Retinal pigment epithelial cell (primary cell): Measurements from ENCODE around the gene LBR.

Experiments
- DNase-seq: peaks from one replicate; pipeline ENCODE4 v3.0.0-alpha.2; 2010; ENCODE audit warnings: low read depth
- H3K4me3 ChIP-seq: 2 replicates; pipeline ENCODE4 v1.5.1; 2011; ENCODE audit warnings: mild to moderate bottlenecking, low read length, control low read depth, moderate library complexity
- CTCF ChIP-seq: conservative IDR thresholded peaks from 2 replicates; pipeline ENCODE4 v1.5.1; 2011; ENCODE audit warnings: low read depth, low read length, control low read depth, inconsistent platforms

The LBR gene

GRCh38 chr1:225446981-225447615, 19.3 kb upstream of the LBR start:
- H3K4me3 ChIP-seq: no peak overlapping the region
- DNase-seq: no peak
- no peak for TF ChIP-seq CTCF

- no peak overlapping the region for H3K4me3 ChIP-seq
- TF ChIP-seq CTCF: no peak
- DNase-seq: no peak
These were observed 18.7 kb upstream of the LBR start for GRCh38 chr1:225446595-225446960.

GRCh38 chr1:225445639-225446594, 18.1 kb upstream of the LBR start:
- no peak overlapping the region for H3K4me3 ChIP-seq
- no peak for TF ChIP-seq CTCF
- DNase-seq: no peak

GRCh38 chr1:225442123-225442505, 14.3 kb upstream of the LBR start:
- no peak overlapping the region for H3K4me3 ChIP-seq
- no peak for TF ChIP-seq CTCF
- no peak for DNase-seq

- peak; percentile 63 for TF ChIP-seq CTCF
- H3K4me3 ChIP-seq: no peak overlapping the region
- DNase-seq: no peak
These were observed 13.7 kb upstream of the LBR start for GRCh38 chr1:225441314-225442122.

GRCh38 chr1:225440380-225441221, 12.8 kb upstream of the LBR start:
- H3K4me3 ChIP-seq: no peak overlapping the region
- no peak for DNase-seq
- no peak for TF ChIP-seq CTCF
